Stimulated activated CD4-positive, alpha-beta T cell treated with anti-CD3 and anti-CD28 coated beads, Interleukin-1b, Interleukin-23, amount 100 ng/mL, for 24 hours (primary cell): Measurements from ENCODE around the gene HIRIP3.
A peak's percentile ranks its signal among the peaks of the same experiment; 100 is the strongest.

ENCODE experiments used
- DNase-seq, 4 experiments: peaks; one replicate each; pipeline ENCODE4 v3.0.0-alpha.2; 2020; ENCODE audit warnings: low read depth in 4 of 4, low spot score in 1 of 4

HIRIP3 gene

DNA sequence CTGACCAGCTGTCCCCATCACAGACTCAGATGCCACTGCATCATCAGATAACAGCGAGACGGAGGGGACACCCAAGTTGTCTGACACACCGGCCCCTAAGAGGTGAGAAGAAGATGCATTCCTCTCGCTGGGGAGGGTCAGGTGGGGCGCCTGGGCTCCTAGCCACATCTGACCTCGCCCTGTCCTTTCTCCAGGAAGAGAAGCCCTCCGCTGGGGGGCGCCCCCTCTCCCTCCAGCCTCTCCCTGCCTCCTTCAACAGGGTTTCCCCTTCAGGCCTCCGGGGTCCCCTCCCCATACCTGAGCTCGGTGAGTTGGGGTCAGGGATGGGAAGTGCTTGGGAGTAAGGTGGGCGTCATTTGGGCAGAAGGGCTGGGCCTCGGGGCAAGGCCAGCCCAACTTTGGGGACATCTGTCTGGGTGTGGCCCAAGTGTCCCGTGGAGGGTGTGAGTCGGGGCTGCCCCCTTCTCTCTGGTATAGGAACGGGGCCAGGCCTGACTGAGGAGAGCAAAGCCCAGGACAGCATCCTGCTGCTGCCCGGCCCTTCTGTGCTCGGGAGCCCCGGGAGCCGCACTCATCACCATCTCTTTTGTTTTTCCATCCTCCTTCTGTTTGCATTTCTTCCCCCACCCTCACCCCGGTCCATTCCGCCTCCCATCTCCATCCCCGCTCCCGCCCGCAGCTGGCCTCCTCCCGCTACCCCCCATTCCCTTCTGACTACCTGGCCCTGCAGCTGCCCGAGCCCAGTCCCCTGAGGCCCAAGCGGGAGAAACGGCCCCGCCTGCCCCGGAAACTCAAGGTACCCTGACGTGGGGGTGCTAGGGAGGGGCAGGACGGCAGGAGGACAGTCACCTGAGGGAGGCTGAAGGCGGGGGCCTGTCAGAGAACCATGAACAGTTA lies 5.6 kb upstream of the HIRIP3 start:
- DNase-seq: no peak

- no peak for DNase-seq
Measured at GRCh38 chr16:29999605-30000004, 4.2 kb upstream of the HIRIP3 start.

GRCh38 chr16:29996766-29997250 lies 1.4 kb upstream of the HIRIP3 start:
- no peak for DNase-seq

GRCh38 chr16:29995911-29996765 lies 721 bp upstream of the HIRIP3 start, which contains the start of gene INO80E:
INO80E (plus strand) TSS chr16:29996241; CDS start chr16:29996311, 70 bp downstream.
- DNase-seq: peak; percentile 94 to 100 (median 99)

DNA sequence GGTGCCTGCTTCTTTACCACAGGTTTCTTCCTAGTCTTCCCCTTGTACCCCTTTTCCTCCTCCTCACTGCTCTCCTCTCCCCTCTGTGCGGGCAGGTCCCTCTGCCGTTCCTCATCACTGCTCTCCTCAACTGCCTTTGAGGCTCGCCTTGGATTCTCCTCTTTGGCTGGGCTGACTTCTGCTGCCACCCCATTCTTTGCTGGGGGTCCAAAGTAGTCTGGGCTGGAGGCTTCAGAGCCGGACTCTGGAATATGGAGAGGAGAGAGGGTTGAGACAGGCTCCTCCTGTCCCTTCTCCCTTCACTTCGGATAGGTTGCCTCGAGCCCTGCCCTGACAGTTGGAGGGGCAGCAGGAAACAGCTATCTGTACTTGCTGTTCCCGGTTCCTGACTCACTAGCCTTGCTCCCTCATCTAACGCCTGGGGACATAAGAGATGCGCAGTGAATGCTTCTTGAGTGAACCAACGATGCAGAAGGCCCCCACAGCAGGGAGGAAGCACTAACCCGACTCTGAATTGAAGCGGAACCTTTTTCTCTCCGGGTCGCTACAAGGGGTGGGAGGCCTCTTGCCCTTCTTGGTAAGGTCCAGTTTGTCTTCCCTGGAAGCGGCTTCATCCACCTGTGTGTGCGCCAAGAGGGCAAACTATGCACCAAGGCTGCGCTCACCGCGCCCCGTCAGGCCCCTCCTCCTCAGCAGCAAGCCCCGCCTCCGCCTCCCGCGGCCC lies 655 bp downstream of the HIRIP3 start:
- DNase-seq: peak; percentile 47 to 71 (median 57)

GRCh38 chr16:29993903-29994599 lies 1.4 kb downstream of the HIRIP3 start:
- no peak for DNase-seq

GRCh38 chr16:29993191-29993902 lies 2.1 kb downstream of the HIRIP3 start:
- DNase-seq: no peak

DNA sequence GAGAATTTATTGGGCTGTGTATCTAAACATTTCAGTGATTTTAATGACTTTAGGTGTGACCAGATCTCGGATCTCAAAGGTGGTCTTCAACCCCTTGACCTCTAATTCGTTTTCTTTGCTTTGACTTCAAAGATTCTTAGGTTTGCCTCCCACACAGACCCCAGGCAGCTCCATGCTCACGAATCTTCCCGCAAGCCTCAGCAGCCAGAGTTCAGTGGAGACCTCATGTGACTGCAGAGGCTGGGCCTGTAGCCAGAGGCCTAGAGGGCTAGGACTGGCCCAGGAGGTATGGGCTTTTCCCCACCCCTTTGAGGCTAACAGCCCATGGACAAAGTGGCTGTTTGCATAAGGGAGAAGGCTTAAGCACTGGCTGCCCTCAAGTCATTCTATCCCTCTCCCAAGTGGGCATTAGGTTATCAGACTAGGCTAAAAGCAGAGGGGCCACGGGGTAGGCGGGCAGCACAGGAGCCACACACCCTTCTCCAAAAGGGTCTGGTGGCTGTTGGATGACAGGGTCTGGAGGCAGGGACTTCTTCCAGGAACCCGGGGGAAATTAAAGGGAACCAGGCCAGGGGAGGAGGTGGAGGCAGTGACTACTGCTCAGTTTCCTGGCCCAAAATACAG lies 3.0 kb downstream of the HIRIP3 start:
- no peak for DNase-seq

- no peak for DNase-seq
Measured at GRCh38 chr16:29991571-29991904, 3.9 kb downstream of the HIRIP3 start.

DNA sequence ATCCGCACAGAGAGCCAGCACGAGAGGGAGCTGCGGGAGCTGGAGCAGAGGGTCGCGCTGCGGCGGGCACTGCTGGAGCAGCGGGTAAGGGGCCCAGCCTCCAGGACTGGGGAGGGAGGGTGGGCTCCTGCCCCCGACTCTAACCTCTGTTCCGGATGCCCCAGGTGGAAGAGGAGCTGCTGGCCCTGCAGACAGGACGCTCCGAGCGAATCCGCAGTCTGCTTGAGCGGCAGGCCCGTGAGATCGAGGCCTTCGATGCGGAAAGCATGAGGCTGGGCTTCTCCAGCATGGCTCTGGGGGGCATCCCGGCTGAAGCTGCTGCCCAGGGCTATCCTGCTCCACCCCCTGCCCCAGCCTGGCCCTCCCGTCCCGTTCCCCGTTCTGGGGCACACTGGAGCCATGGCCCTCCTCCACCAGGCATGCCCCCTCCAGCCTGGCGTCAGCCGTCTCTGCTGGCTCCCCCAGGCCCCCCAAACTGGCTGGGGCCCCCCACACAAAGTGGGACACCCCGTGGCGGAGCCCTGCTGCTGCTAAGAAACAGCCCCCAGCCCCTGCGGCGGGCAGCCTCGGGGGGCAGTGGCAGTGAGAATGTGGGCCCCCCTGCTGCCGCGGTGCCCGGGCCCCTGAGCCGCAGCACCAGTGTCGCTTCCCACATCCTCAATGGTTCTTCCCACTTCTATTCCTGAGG lies 4.4 kb downstream of the HIRIP3 start:
- no peak for DNase-seq

GRCh38 chr16:29990034-29990433 lies 5.4 kb downstream of the HIRIP3 start:
- DNase-seq: no peak

- no peak for DNase-seq
Measured at GRCh38 chr16:29989111-29989858, 6.1 kb downstream of the HIRIP3 start.

- no peak for DNase-seq
Measured at GRCh38 chr16:29988346-29989075, 6.9 kb downstream of the HIRIP3 start.

- no peak for DNase-seq
Measured at GRCh38 chr16:29987371-29988085, 7.9 kb downstream of the HIRIP3 start.

DNA sequence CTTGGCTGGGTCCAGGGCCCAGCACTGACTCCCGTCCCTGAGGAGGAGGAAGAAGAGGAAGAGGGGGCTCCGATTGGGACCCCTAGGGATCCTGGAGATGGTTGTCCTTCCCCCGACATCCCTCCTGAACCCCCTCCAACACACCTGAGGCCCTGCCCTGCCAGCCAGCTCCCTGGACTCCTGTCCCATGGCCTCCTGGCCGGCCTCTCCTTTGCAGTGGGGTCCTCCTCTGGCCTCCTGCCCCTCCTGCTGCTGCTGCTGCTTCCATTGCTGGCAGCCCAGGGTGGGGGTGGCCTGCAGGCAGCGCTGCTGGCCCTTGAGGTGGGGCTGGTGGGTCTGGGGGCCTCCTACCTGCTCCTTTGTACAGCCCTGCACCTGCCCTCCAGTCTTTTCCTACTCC lies 8.5 kb downstream of the HIRIP3 start:
- no peak for DNase-seq

DNA sequence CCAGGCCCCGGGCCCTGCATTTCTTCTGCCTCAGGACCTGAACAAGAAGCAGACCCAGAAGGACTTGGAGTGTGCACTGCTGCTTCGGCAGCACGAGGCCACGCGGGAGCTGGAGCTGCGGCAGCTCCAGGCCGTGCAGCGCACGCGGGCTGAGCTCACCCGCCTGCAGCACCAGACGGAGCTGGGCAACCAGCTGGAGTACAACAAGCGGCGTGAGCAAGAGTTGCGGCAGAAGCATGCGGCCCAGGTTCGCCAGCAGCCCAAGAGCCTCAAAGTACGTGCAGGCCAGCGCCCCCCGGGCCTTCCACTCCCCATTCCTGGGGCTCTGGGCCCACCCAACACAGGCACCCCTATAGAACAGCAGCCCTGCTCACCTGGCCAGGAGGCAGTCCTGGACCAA lies 9.2 kb downstream of the HIRIP3 start:
- no peak for DNase-seq

DNA sequence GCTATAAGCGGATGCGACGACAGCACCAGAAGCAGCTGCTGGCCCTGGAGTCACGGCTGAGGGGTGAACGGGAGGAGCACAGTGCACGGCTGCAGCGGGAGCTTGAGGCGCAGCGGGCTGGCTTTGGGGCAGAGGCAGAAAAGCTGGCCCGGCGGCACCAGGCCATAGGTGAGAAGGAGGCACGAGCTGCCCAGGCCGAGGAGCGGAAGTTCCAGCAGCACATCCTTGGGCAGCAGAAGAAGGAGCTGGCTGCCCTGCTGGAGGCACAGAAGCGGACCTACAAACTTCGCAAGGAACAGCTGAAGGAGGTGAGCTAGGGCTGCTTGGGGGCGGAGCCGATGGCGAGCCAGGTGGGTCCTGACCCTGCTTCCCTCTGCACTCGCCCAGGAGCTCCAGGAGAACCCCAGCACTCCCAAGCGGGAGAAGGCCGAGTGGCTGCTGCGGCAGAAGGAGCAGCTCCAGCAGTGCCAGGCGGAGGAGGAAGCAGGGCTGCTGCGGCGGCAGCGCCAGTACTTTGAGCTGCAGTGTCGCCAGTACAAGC lies 10.1 kb downstream of the HIRIP3 start:
- DNase-seq: no peak
